Ovary (tissue), 9 donors: Measurements from ENCODE around the gene UNC13A. TPM values are rescaled to one million over a fixed set of nuclear protein-coding genes. Genes with fewer than 3 reads are reported as not detected.
A peak's percentile ranks its signal among the peaks of the same experiment; 100 is the strongest.

ENCODE experiments used
- DNase-seq, 5 donors: peaks; one replicate each; pipeline ENCODE4 v3.0.0-alpha.2; 2019 to 2020
- H3K27ac ChIP-seq, 2 donors: fragments of 200-600 bp; one replicate each; pipeline versions ENCODE4 v1.5.1 to v1.8.0; 2019 to 2022
- H3K27me3 ChIP-seq: fragments of 200-600 bp; one replicate; pipeline ENCODE4 v1.8.0; 2022
- H3K36me3 ChIP-seq: fragments of 200-600 bp; sonication (generic); one replicate; pipeline ENCODE4 v1.5.1; 2019
- H3K4me1 ChIP-seq: one replicate; pipeline ENCODE4 v1.8.1; 2013; ENCODE audit warnings: mild to moderate bottlenecking, moderate library complexity; ENCODE audit not compliant: insufficient read depth
- H3K4me3 ChIP-seq: fragments of 200-600 bp; sonication (generic); one replicate; pipeline ENCODE4 v1.5.1; 2017
- H3K9me3 ChIP-seq, 2 donors: fragments of 200-600 bp in 1 of 2; sonication (generic) in 1 of 2; one replicate each; pipeline versions ENCODE4 v1.5.1 to v1.8.1; 2013 to 2019; ENCODE audit warnings: mild to moderate bottlenecking in 1 of 2, moderate library complexity in 1 of 2
- CTCF ChIP-seq, 3 donors: fragments of 450-650 bp in 2 of 3; fragments of 200-600 bp in 1 of 3; IDR thresholded peaks; one replicate each; pipeline versions ENCODE4 v1.5.1 to v1.8.0; 2016 to 2022; ENCODE audit warnings: antibody characterized with exemption in 3 of 3, mild to moderate bottlenecking in 1 of 3
- EP300 ChIP-seq: sonication (generic); formaldehyde crosslinking; IDR thresholded peaks from one replicate; pipeline ENCODE4 v1.6.1; 2017; ENCODE audit warnings: antibody characterized with exemption
- POLR2A ChIP-seq: fragments of 450-650 bp; IDR thresholded peaks from one replicate; pipeline ENCODE4 v1.6.1; 2017; ENCODE audit warnings: antibody characterized with exemption, mild to moderate bottlenecking, moderate library complexity
- WGBS, 3 donors: extraction: QIAGEN DNeasy Blood & Tissue Kit in 1 of 3; methylation state at CpG; one replicate each; pipeline versions ENCODE4 v1.1.5 to v1.1.7; 2013 to 2017; 5-methylcytosine and 5-hydroxymethylcytosine counted together
- intact Hi-C, 4 donors: fragments of 100-400 bp; cut with DNase I; formaldehyde crosslinking; loops; one replicate each; pipeline versions ENCODE4 v1.11.0 to v1.15.1; 2022 to 2023
- polyA plus RNA-seq, 2 donors: library from polyadenylated mRNA; stranded (reverse); fragments of 200-250 nt in 1 of 2; fragments of 350-450 nt in 1 of 2; fragmentation: Illumina TruSeq in 1 of 2; extraction: RNeasy Lipid Tissue Mini Kit (QIAGEN cat#74804) in 1 of 2; gene quantifications; one replicate each; pipeline ENCODE4 v1.2.3, GENCODE V29; 2013 to 2014
- total RNA-seq, 7 donors: library from RNA; depleted of rRNA in 2 of 7; stranded (reverse); fragments of >200 nt in 2 of 7; fragmentation: NEBNext Ultra II Directional in 3 of 7; extraction: Animal tissue kit (Norgen Biotek cat#: 25700) in 3 of 7; gene quantifications; one replicate each; pipeline versions ENCODE4 v1.1.0 to v1.2.4, GENCODE V29; 2016 to 2023
- donor health status: DM: no; HTN: no; CAD: no; lungs with moderate emphysema.
- donor health status: DM: no; HTN: no; CAD: no.
- donor health status: Bipolar disorder and iron deficiency.
- donor health status: DM: yes; HTN: yes; CAD: no.
- donor health status: DM: no; HTN: no; CAD: no.
- donor health status: DM: yes; HTN: yes; CAD: no.

UNC13A gene
- total and polyA plus RNA-seq, 9 donors, result 0.08 to 0.38 (median 0.15) TPM

GRCh38 chr19:17669419-17669818 is 18.7 kb downstream of the UNC13A start:
- TF ChIP-seq CTCF (IDR thresholded peaks at IDR 0.05) (no peak), POLR2A (no peak), EP300 (no peak)
- Histone ChIP-seq H3K4me3 (no peak overlapping the region), H3K27me3 (no peaks in the 10 kb centered on the region), H3K4me1 (no peaks in the 10 kb centered on the region), H3K27ac (no peak overlapping the region), H3K9me3 (peaks cover 0 to 2% of the 10 kb centered on the region in 2 donors), H3K36me3 (no peaks in the 10 kb centered on the region)
- DNase-seq, result no peak
- intact Hi-C loops, result no loop called here
- 89 to 95% (median 92%) methylated on average over 9 of the region's 9 CpGs for WGBS, 3 donors

- 85 to 96% (median 93%) methylated on average over 2 of the region's 2 CpGs for WGBS, 3 donors
- peaks cover 0 to 2% of the 10 kb centered on the region in 2 donors for H3K9me3 ChIP-seq
- TF ChIP-seq POLR2A, result no peak
- TF ChIP-seq CTCF (IDR thresholded peaks at IDR 0.05), result no peak
- no peak for TF ChIP-seq EP300
- no peaks in the 10 kb centered on the region for H3K27me3 ChIP-seq
- DNase-seq, result no peak
- no peak overlapping the region for H3K4me3 ChIP-seq
- no peak overlapping the region for H3K27ac ChIP-seq
- no peaks in the 10 kb centered on the region for H3K36me3 ChIP-seq
- intact Hi-C loops, result no loop called here
- no peaks in the 10 kb centered on the region for H3K4me1 ChIP-seq
These were observed 23.1 kb downstream of the UNC13A start for GRCh38 chr19:17665058-17665457.

GRCh38 chr19:17659996-17660395 is 28.2 kb downstream of the UNC13A start:
- peaks cover 7% of the 10 kb centered on the region for H3K4me1 ChIP-seq
- peak overlapping the region; percentile 36 to 66 for H3K27ac ChIP-seq
- H3K27me3 ChIP-seq, result no peaks in the 10 kb centered on the region
- TF ChIP-seq CTCF (IDR thresholded peaks at IDR 0.05), result no peak
- TF ChIP-seq POLR2A, result no peak
- no peak for TF ChIP-seq EP300
- intact Hi-C loops, result no loop called here
- no peak overlapping the region for H3K4me3 ChIP-seq
- 8 to 21% (median 9%) methylated on average over 7 of the region's 7 CpGs for WGBS, 3 donors
- H3K36me3 ChIP-seq, result no peaks in the 10 kb centered on the region
- peak; percentile 71 to 85 (median 81) for DNase-seq
- no peaks in the 10 kb centered on the region for H3K9me3 ChIP-seq

- WGBS, 3 donors, result 0 to 2% (median 0%) methylated on average over 3 of the region's 3 CpGs
- no peak for TF ChIP-seq POLR2A
- TF ChIP-seq EP300, result no peak
- TF ChIP-seq CTCF (IDR thresholded peaks at IDR 0.05), result no peak
- no peak for DNase-seq
- Histone ChIP-seq H3K4me1 (peaks cover 7% of the 10 kb centered on the region), H3K27me3 (no peaks in the 10 kb centered on the region), H3K4me3 (no peak overlapping the region), H3K9me3 (no peaks in the 10 kb centered on the region), H3K27ac (peak overlapping the region in 1 of 2 donors; percentile 36), H3K36me3 (no peaks in the 10 kb centered on the region)
- intact Hi-C loops, result no loop called here
These were observed 29.5 kb downstream of the UNC13A start for GRCh38 chr19:17658666-17659065.

- no peak for TF ChIP-seq CTCF (IDR thresholded peaks at IDR 0.05)
- no peak for TF ChIP-seq POLR2A
- TF ChIP-seq EP300, result no peak
- Histone ChIP-seq H3K4me3 (no peak overlapping the region), H3K27me3 (no peaks in the 10 kb centered on the region), H3K4me1 (peaks cover 7% of the 10 kb centered on the region), H3K9me3 (no peaks in the 10 kb centered on the region), H3K36me3 (no peaks in the 10 kb centered on the region), H3K27ac (peak overlapping the region in 1 of 2 donors; percentile 36)
- intact Hi-C loops, result no loop called here
- no peak for DNase-seq
- WGBS, 3 donors, result 71 to 97% (median 76%) methylated on average over 6 of the region's 6 CpGs
These were observed 29.9 kb downstream of the UNC13A start for GRCh38 chr19:17658240-17658639.
